Measurements from ENCODE around the gene LIPG. TPM values are rescaled to one million over a fixed set of nuclear protein-coding genes. Genes with fewer than 3 reads are reported as not detected.
A peak's percentile ranks its signal among the peaks of the same experiment; 100 is the strongest.
"Not testable (repeated sequence)": the region's sequence is repeated elsewhere in the genome, so short reads cannot be mapped to it uniquely, and the experiment has no call there.

The LIPG gene
- total and polyA plus RNA-seq, 8 donors, result 0.39 to 8.2 (median 1.1) TPM

DNA sequence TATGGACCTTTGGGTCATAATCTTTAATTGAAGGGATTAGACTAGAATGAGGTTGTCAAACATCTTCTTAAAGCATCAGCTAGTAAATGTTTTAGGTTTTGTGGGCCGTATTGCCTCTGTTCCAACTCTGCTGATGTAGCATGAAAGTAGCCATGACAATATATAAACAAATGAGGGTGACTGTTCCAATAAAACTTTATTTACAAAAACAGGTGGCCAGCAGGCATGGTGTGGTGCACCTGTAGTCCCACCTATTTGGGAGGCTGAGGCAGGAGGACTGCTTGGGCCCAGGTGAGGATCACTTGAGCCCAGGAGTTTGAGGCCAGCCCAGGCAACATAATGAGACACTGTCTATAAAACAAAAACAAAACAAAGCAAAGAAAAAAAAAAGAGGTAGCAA lies 18.4 kb downstream of the LIPG start:
- intact Hi-C loops (cut with DNase I), result no loop called here
- no peaks in the 10 kb centered on the region for H3K27me3 ChIP-seq
- no peaks in the 10 kb centered on the region for H3K4me1 ChIP-seq
- no peaks in the 10 kb centered on the region for H3K36me3 ChIP-seq
- FAIRE-seq (no peak), DNase-seq (no peak), ATAC-seq (no peak)
- no peaks in the 10 kb centered on the region for H3K9me3 ChIP-seq
- whole genome bisulfite sequencing, 2 donors, result 78 to 94% methylated on average over 1 of the region's 1 CpG
- H3K4me3 ChIP-seq, result no peak overlapping the region
- TF ChIP-seq, protein P1, sequence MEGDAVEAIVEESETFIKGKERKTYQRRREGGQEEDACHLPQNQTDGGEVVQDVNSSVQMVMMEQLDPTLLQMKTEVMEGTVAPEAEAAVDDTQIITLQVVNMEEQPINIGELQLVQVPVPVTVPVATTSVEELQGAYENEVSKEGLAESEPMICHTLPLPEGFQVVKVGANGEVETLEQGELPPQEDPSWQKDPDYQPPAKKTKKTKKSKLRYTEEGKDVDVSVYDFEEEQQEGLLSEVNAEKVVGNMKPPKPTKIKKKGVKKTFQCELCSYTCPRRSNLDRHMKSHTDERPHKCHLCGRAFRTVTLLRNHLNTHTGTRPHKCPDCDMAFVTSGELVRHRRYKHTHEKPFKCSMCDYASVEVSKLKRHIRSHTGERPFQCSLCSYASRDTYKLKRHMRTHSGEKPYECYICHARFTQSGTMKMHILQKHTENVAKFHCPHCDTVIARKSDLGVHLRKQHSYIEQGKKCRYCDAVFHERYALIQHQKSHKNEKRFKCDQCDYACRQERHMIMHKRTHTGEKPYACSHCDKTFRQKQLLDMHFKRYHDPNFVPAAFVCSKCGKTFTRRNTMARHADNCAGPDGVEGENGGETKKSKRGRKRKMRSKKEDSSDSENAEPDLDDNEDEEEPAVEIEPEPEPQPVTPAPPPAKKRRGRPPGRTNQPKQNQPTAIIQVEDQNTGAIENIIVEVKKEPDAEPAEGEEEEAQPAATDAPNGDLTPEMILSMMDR (IDR thresholded peaks at IDR 0.05), result no peak
- H3K27ac ChIP-seq, result no peak overlapping the region

DNA sequence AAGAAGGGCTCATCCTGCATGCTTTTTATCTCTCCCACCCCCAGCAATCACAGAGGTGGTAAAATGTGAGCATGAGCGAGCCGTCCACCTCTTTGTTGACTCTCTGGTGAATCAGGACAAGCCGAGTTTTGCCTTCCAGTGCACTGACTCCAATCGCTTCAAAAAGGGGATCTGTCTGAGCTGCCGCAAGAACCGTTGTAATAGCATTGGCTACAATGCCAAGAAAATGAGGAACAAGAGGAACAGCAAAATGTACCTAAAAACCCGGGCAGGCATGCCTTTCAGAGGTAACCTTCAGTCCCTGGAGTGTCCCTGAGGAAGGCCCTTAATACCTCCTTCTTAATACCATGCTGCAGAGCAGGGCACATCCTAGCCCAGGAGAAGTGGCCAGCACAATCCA lies 19.5 kb downstream of the LIPG start:
- 66 to 73% methylated on average over 7 of the region's 7 CpGs for WGBS, 2 donors
- no peaks in the 10 kb centered on the region for H3K9me3 ChIP-seq
- FAIRE-seq (no peak), DNase-seq (no peak), ATAC-seq (no peak)
- intact Hi-C loops (cut with DNase I), result no loop called here
- no peaks in the 10 kb centered on the region for H3K4me1 ChIP-seq
- no peaks in the 10 kb centered on the region for H3K36me3 ChIP-seq
- no peak overlapping the region for H3K27ac ChIP-seq
- TF ChIP-seq, protein P1 (IDR thresholded peaks at IDR 0.05), result no peak
- no peak overlapping the region for H3K4me3 ChIP-seq
- H3K27me3 ChIP-seq, result no peaks in the 10 kb centered on the region

DNA sequence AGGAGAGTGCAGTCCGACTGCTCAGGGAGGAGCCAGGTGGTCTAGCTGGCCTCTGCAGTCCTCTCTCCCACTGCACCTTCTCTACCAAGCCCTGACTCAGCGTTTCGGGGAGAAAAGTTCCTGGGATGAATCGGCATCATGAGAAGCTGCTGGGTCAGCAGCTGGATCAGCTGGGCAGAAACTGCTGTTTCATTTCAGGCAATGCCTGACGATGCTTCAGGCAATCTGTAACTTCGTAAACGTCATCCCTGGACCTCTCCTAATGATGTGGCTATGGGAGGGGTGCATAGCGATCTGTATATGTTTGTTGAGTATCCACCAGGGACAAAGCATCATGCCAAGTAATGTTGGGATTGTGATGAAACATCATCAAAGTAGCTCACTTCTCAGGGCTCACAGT lies 20.7 kb downstream of the LIPG start:
- FAIRE-seq, result no peak
- Histone ChIP-seq H3K36me3 (no peaks in the 10 kb centered on the region), H3K27ac (no peak overlapping the region), H3K4me3 (no peak overlapping the region), H3K4me1 (no peaks in the 10 kb centered on the region), H3K27me3 (no peaks in the 10 kb centered on the region), H3K9me3 (no peaks in the 10 kb centered on the region)
- TF ChIP-seq, protein P1 (IDR thresholded peaks at IDR 0.05), result no peak
- DNase-seq, result no peak
- intact Hi-C loops (cut with DNase I), result no loop called here
- 62 to 64% methylated on average over 8 of the region's 8 CpGs for WGBS, 2 donors
- ATAC-seq, result peak in 1 of 4 donors; percentile 12

DNA sequence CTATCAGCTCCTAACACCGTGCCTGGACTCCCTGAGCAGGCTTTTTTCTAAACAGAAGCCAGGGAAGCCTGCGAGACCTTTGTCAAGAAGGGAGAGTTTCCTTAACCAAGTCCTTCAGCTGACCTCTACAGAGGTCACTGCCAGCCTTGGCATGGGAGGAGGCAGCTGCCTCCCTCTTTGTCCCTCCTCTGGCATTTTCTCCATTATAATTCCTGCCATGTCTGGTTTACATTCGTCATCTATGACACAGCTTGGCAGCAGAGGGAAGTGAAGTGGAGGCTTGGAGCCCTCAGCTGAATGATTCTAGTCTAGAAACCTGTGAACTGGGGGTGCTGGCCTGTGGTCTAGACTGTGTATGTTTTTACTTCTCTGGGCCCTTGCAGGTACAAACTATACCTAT lies 22.5 kb downstream of the LIPG start:
- FAIRE-seq, result no peak
- intact Hi-C loops (cut with DNase I), result no loop called here

DNA sequence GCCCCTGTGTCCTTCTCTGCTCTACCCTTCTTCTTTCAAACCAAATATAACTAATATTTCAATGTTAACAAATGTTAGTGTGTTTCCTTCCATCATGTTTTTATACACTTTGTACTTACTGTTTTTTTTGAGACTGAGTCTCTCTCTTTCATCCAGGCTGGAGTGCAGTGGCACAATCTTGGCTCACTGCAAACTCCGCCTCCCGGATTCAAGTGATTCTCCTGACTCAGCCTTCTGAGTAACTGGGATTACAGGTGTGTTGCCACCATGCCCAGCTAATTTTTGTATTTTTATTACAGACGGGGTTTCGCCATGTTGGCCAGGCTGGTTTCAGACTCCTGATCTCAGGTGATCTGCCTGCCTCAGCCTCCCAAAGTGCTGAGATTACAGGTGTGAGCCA lies 23.1 kb downstream of the LIPG start:
- H3K36me3 ChIP-seq; ATAC-seq; H3K4me1 ChIP-seq; FAIRE-seq; H3K27me3 ChIP-seq; intact Hi-C loops (cut with DNase I); H3K9me3 ChIP-seq; H3K4me3 ChIP-seq; DNase-seq; H3K27ac ChIP-seq: not testable (repeated sequence)
- 87 to 90% methylated on average over 4 of the region's 4 CpGs for WGBS, 2 donors

More for the DNA sequence above, 22.5 kb downstream of the LIPG start:
- DNase-seq, result no peak
- WGBS, 2 donors, result 72 to 82% methylated on average over 3 of the region's 3 CpGs
- no peaks in the 10 kb centered on the region for H3K9me3 ChIP-seq
- H3K27ac ChIP-seq, result no peak overlapping the region
- no peaks in the 10 kb centered on the region for H3K4me1 ChIP-seq
- no peaks in the 10 kb centered on the region for H3K27me3 ChIP-seq
- TF ChIP-seq, protein P1 (IDR thresholded peaks at IDR 0.05), result no peak
- no peak for ATAC-seq
- no peak overlapping the region for H3K4me3 ChIP-seq
- no peaks in the 10 kb centered on the region for H3K36me3 ChIP-seq
